Immature natural killer cell (primary cell): ENCODE data around the gene SLC9A4. TPM values are rescaled to one million over a fixed set of nuclear protein-coding genes. Genes with fewer than 3 reads are reported as not detected.

Source experiments
- DNase-seq, 3 donors: peaks; one replicate each; pipeline ENCODE4 v3.0.0; 2022; ENCODE audit warnings: mixed read lengths in 1 of 3
- H3K27ac Mint-ChIP-seq, 6 donors: one replicate each; pipeline ENCODE4 v1.8.0; 2020; ENCODE audit warnings: mixed read lengths in 6 of 6, mild to moderate bottlenecking in 5 of 6, inconsistent platforms in 4 of 6, moderate library complexity in 3 of 6
- H3K27me3 Mint-ChIP-seq, 3 donors: one replicate each; pipeline ENCODE4 v1.8.0; 2020 to 2021; ENCODE audit warnings: low read depth in 3 of 3, mild to moderate bottlenecking in 3 of 3, mixed read lengths in 3 of 3, moderate library complexity in 3 of 3, inconsistent platforms in 1 of 3
- H3K36me3 Mint-ChIP-seq, 3 donors: one replicate each; pipeline ENCODE4 v1.8.0; 2020; ENCODE audit warnings: mixed read lengths in 3 of 3, inconsistent platforms in 2 of 3, mild to moderate bottlenecking in 2 of 3
- H3K4me1 Mint-ChIP-seq, 2 donors: one replicate each; pipeline ENCODE4 v1.8.0; 2020; ENCODE audit warnings: inconsistent platforms in 2 of 2, mild to moderate bottlenecking in 2 of 2, mixed read lengths in 2 of 2, moderate library complexity in 1 of 2
- H3K4me3 Mint-ChIP-seq, 5 donors: one replicate each; pipeline ENCODE4 v1.8.0; 2020; ENCODE audit warnings: mild to moderate bottlenecking in 5 of 5, mixed read lengths in 5 of 5, inconsistent platforms in 3 of 5, moderate library complexity in 3 of 5
- H3K9me3 Mint-ChIP-seq, 6 donors: one replicate each; pipeline ENCODE4 v1.8.0; 2020; ENCODE audit warnings: mild to moderate bottlenecking in 6 of 6, mixed read lengths in 6 of 6, inconsistent platforms in 4 of 6, moderate library complexity in 3 of 6
- polyA plus RNA-seq, 3 donors: library from polyadenylated mRNA; unstranded; fragments of 300-500 nt; fragmentation: Illumina TruSeq; gene quantifications; one replicate each; pipeline ENCODE4 v1.2.3, GENCODE V29; 2021

SLC9A4 gene
- polyA plus RNA-seq, 3 donors from 2014 or later = not detected

DNA sequence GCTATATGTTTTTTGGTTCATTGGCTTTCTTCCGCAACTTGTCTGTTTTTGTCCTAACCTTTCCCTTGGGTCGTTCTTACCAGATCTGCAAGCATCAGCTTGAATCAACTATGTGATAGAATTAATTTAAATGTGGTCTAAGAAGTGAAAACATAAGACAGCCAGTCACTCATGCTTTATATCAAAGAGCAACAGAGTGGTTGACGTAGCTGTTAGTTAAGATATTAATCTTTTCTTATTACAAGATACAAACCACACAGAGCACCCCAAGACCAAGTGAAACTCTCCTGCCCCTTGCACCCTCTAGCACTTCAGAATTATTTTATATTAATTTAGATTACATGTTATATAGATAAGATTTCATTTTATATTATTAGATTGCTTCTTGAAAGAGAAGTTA lies 34.9 kb upstream of the SLC9A4 start:
- no peak overlapping the region for H3K4me3 Mint-ChIP-seq
- H3K9me3 Mint-ChIP-seq = peaks cover 0 to 2% (median 0%) of the 10 kb centered on the region in 6 donors
- peaks cover 19 to 36% (median 27%) of the 10 kb centered on the region in 3 donors for H3K36me3 Mint-ChIP-seq
- no peak for DNase-seq
- no peaks in the 10 kb centered on the region for H3K27me3 Mint-ChIP-seq
- H3K4me1 Mint-ChIP-seq = peaks cover 14 to 42% of the 10 kb centered on the region in 2 donors
- H3K27ac Mint-ChIP-seq = no peak overlapping the region

DNA sequence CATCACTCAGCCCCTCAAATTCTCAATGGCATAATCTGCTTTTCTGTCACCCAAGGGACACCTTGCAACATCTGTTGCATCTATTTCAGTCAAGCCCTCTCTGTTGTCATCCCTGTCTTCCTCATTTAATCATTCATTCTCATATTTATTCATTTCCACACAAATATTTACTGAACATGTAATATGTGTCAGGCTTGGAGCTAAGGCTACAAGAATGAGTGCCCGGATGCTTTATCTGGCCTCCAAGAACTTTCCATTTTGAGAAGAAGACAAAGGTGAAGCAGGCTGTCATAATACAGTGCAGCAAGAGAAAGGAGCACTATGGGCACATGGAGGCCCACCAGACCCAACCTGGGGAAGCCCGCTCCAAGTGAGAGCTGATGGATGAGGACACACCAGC lies 34.4 kb upstream of the SLC9A4 start:
- Mint-ChIP-seq H3K4me1 (peaks cover 19 to 41% of the 10 kb centered on the region in 2 donors), H3K36me3 (peaks cover 19 to 38% (median 29%) of the 10 kb centered on the region in 3 donors), H3K4me3 (no peak overlapping the region), H3K27ac (no peak overlapping the region), H3K9me3 (peaks cover 0 to 2% (median 0%) of the 10 kb centered on the region in 6 donors), H3K27me3 (no peaks in the 10 kb centered on the region)
- no peak for DNase-seq

DNA sequence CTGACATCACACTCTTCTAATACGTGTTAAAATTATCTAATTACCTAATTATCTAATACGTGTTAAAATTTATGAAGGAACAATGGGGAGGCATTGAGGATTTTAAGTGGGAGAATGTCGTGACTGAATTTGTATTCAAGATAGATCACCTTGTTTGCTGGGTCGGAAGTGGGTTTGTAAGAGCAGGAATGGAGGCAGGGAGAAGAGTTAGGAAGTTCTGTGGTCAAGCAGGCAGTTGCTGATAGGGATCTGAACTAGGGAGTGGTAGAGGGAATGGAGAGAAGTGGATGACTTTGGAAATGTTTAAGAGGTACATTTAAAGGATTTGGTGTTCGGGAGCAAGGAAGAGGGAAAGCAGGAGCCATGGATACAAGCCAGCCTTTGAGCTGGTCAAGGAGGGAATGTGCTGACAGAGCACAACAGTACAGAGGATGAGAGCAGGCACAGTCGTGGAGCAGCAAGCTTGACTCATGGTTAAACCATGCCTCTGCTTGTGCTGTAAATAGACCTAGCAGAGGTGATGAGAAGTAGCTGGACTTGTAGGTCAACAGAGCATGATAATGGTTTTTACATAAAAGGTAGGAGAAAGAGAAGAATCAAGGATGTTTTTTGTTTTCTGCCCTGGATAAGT lies 33.8 kb upstream of the SLC9A4 start:
- H3K4me3 Mint-ChIP-seq = no peak overlapping the region
- no peaks in the 10 kb centered on the region for H3K27me3 Mint-ChIP-seq
- peaks cover 0 to 2% (median 0%) of the 10 kb centered on the region in 6 donors for H3K9me3 Mint-ChIP-seq
- peaks cover 19 to 37% (median 29%) of the 10 kb centered on the region in 3 donors for H3K36me3 Mint-ChIP-seq
- no peak for DNase-seq
- peaks cover 19 to 35% of the 10 kb centered on the region in 2 donors for H3K4me1 Mint-ChIP-seq
- H3K27ac Mint-ChIP-seq = no peak overlapping the region

DNA sequence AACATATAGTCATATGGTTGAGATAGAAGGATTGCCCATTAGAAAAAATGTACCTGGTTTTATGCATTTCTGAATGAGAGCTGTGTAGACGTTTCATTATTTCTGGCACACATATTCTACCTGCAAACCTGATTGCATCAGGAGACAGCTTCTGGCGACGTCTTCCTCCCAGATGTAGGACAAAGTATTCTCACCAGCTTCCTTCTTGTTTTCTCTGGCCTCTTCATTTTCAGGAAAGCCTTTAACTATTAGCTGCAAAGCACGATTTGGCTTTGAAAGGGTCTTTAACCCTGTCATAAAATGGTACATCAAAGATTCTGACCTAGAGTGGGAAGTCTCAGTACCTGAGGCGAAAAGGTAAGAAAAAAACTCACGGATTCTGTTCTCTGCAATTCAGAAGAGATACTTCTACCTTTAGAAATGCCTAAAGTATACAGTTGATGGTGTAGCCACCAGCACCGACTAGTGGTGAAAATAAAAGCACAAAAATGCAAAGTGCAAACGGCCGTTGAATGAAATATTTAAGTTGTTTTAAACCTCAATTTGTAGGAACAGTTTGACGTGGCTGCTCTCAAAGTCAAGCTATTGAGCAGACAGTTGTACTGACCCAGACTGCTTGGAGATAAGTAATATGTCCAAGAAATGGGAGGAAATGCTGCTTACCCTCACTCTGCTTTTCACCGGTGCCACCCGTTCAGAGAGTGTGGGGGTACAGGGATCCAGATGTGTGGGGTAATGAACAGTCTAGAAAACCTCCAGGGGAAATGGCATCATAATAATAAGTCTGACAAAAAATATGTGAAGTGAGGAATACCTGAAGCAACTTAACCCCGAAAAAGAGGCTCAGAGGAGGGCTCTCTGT lies 29.8 kb upstream of the SLC9A4 start:
- H3K27ac Mint-ChIP-seq = peak overlapping the region; percentile 53 to 89 (median 79)
- peaks cover 17 to 40% (median 29%) of the 10 kb centered on the region in 3 donors for H3K36me3 Mint-ChIP-seq
- H3K27me3 Mint-ChIP-seq = peaks cover 0 to 3% (median 0%) of the 10 kb centered on the region in 3 donors
- DNase-seq = peak; percentile 44 to 55 (median 55)
- H3K4me3 Mint-ChIP-seq = peak overlapping the region in 3 of 5 donors; percentile 3 to 53 (median 48)
- H3K9me3 Mint-ChIP-seq = no peaks in the 10 kb centered on the region
- H3K4me1 Mint-ChIP-seq = peaks cover 12 to 34% of the 10 kb centered on the region in 2 donors

DNA sequence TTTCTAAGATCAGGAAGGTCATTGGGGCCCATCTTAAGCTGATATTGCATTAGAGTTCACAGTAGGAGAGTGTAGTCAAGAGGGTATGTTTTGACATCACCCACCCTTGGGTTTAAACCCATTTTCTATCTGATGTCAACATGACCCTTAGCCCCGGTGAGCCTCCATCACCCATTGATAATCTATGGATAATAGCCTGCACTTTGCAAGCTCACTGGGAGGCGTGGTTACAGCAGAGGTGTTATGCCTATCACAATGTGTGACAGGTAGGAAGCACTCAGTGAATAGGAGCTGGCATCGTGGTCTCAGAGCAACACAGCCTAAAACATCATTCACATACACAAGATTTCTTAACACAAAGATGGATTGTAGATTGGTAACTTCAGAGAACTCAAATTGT lies 28.8 kb upstream of the SLC9A4 start:
- Mint-ChIP-seq H3K27ac (peak overlapping the region in 4 of 6 donors; percentile 10 to 64 (median 13)), H3K36me3 (peaks cover 17 to 42% (median 29%) of the 10 kb centered on the region in 3 donors), H3K27me3 (peaks cover 0 to 3% (median 0%) of the 10 kb centered on the region in 3 donors), H3K4me1 (peaks cover 14 to 38% of the 10 kb centered on the region in 2 donors), H3K4me3 (no peak overlapping the region), H3K9me3 (no peaks in the 10 kb centered on the region)
- DNase-seq = no peak

DNA sequence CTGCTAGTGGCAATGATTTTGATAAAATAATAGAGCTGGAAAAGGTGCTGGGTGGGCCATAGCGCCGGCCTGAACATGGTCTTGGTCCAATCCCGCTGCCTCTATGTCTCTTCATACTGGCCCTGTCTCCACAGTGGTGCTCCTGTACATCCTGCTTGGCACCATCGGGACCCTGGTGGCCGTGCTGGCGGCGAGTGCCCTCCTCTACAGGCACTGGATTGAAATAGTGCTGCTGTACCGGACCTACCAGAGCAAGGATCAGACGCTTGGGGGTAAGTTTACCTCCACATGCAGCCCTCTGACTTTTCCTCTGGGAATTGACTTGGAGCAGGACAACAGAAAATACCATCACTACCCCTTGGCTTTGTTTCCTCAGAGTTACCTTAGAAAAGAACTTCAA lies 26.1 kb upstream of the SLC9A4 start:
- no peak for DNase-seq
- no peaks in the 10 kb centered on the region for H3K9me3 Mint-ChIP-seq
- H3K27me3 Mint-ChIP-seq = peaks cover 0 to 3% (median 0%) of the 10 kb centered on the region in 3 donors
- no peak overlapping the region for H3K4me3 Mint-ChIP-seq
- H3K27ac Mint-ChIP-seq = peak overlapping the region in 3 of 6 donors; percentile 40 to 53 (median 49)
- peaks cover 19 to 44% of the 10 kb centered on the region in 2 donors for H3K4me1 Mint-ChIP-seq
- H3K36me3 Mint-ChIP-seq = peaks cover 21 to 61% (median 35%) of the 10 kb centered on the region in 3 donors

DNA sequence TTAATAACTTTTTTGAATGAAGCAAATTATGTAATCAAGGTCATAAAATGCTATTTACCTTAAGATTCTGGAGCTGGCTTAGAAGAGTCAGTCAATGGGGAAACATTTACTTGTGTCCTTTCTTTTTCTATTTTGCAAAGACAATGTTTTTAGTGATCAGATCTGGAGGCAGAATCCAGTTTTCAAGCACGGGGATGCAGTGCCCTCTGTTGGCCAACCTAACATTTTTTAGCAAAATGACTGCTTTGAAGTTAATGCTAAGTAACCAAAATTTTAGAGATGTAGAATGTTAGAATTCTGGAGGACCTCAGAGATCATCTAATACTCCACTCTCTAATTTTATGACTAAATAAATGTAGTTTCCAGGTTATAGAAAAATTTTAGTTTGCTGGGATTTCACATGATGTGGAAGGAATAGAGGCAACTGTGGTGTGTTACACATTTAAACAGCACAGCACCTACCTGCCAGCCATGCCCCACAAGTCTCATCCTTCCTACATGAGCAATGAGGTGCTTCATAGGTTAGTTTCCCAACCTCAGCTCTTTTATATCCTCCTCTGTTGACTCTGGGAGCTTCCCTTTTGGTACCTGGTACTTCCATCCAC lies 23.6 kb upstream of the SLC9A4 start:
- Mint-ChIP-seq H3K4me1 (peaks cover 24 to 47% of the 10 kb centered on the region in 2 donors), H3K27ac (peak overlapping the region; percentile 17 to 84 (median 52)), H3K27me3 (peaks cover 0 to 5% (median 3%) of the 10 kb centered on the region in 3 donors), H3K36me3 (peaks cover 29 to 68% (median 39%) of the 10 kb centered on the region in 3 donors), H3K4me3 (no peak overlapping the region), H3K9me3 (no peaks in the 10 kb centered on the region)
- DNase-seq = peak; percentile 48 to 57 (median 54)

DNA sequence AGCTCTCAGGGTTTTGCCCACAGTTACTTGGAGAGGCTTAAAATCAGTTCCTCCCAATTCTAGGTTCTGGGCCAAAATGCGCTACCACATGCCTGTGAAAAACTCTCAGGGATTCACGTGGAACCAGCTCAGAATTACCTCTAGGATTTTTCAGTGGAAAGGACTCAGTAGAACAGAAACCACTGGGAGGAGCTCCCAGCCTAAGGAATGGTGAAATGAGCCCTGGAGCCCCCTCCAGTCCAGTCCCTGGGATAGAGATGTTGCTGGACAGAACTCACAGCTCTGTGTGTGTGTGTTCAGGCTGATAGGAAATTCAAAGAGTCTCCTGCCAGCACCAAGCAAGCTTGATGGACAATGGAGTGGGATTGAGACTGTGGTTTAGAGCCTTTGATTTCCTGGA lies 21.1 kb upstream of the SLC9A4 start:
- Mint-ChIP-seq H3K27me3 (peaks cover 0 to 8% (median 2%) of the 10 kb centered on the region in 3 donors), H3K27ac (peak overlapping the region in 1 of 6 donors; percentile 66)

DNA sequence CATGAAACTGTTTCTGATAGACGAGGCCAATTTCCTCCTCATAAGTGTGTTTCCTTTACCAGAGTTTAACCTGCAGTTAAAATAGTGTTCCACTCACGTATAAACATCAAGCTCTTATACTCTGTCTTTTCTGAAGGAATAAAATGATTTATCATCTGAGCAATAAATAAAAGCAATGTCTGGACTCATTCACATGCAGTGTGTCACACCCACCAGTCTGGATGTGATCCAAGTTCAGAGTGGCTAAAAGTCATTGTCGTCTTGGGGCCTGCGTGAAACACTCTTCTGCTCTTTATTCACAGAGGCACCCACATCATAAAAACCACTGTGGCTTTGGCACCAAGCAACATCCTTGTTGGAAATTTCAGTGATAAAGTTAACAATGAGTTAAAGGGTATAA lies 19.5 kb upstream of the SLC9A4 start:
- peak in 1 of 3 donors; percentile 26 for DNase-seq
- H3K4me1 Mint-ChIP-seq = peaks cover 35 to 46% of the 10 kb centered on the region in 2 donors
- H3K27me3 Mint-ChIP-seq = peaks cover 0 to 8% (median 0%) of the 10 kb centered on the region in 3 donors
- peaks cover 18 to 50% (median 34%) of the 10 kb centered on the region in 3 donors for H3K36me3 Mint-ChIP-seq
- no peak overlapping the region for H3K4me3 Mint-ChIP-seq
- peaks cover 0 to 1% (median 0%) of the 10 kb centered on the region in 6 donors for H3K9me3 Mint-ChIP-seq
- H3K27ac Mint-ChIP-seq = peak overlapping the region; percentile 46 to 82 (median 74)

More for the DNA sequence above, 21.1 kb upstream of the SLC9A4 start:
- Mint-ChIP-seq H3K36me3 (peaks cover 22 to 56% (median 38%) of the 10 kb centered on the region in 3 donors), H3K9me3 (peaks cover 0 to 1% (median 0%) of the 10 kb centered on the region in 6 donors), H3K4me3 (no peak overlapping the region), H3K4me1 (peaks cover 37 to 53% of the 10 kb centered on the region in 2 donors)
- DNase-seq = no peak

DNA sequence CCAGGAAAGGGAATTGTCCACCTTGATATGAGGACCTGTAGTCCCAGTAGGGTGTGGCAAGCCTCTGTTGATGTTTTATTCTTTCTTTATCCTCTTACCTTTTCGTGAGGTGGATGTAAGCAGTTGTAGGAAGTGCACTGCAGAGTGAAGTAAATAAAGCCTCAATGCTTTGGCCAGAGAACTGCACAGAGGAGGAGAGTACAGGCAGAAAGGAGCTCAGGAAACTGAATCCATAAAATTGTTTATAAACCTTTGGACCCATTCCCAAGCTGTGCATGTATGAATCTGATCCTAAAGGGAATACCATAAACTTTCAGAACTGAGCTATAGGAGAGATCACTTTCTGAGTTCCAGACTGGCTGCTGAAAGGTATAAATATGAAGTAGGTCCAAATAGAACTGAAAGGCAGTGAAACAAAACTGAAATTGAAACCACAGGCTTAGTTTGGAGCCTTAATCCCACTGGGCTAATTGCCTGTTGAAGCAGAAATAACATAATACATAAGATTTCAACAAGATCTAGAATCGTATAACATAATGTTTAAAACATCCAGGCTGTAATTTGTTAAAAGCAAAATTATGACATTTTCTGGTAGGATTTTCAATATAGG lies 17.9 kb upstream of the SLC9A4 start:
- peak overlapping the region in 5 of 6 donors; percentile 5 to 78 (median 62) for H3K27ac Mint-ChIP-seq
- DNase-seq = no peak
- peaks cover 30 to 36% of the 10 kb centered on the region in 2 donors for H3K4me1 Mint-ChIP-seq
- no peak overlapping the region for H3K4me3 Mint-ChIP-seq
- peaks cover 18 to 41% (median 34%) of the 10 kb centered on the region in 3 donors for H3K36me3 Mint-ChIP-seq
- H3K9me3 Mint-ChIP-seq = peaks cover 0 to 1% (median 0%) of the 10 kb centered on the region in 6 donors
- H3K27me3 Mint-ChIP-seq = peaks cover 0 to 11% (median 0%) of the 10 kb centered on the region in 3 donors

DNA sequence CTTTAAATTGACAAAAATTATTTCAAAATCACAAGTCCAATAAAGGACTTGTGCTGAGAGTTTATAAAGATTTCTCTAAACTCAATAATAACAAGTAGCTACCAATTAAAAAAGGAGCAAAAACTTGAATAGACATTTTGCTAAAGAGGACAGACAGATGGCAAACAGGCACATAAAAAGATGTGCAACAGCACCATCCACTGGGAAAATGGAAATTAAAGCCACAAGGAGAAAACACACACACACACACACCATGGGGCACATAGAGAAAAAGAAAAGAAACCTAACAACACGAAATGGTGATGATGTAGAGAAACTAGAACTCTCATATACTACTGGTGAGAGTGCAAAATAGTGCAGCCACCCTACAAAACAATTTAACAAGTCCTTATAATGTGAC lies 12.6 kb upstream of the SLC9A4 start:
- Mint-ChIP-seq H3K36me3 (peaks cover 6 to 11% (median 7%) of the 10 kb centered on the region in 3 donors), H3K9me3 (peaks cover 0 to 1% (median 0%) of the 10 kb centered on the region in 6 donors), H3K27me3 (peaks cover 0 to 6% (median 2%) of the 10 kb centered on the region in 3 donors), H3K4me1 (peaks cover 3 to 7% of the 10 kb centered on the region in 2 donors), H3K27ac (no peak overlapping the region), H3K4me3 (no peak overlapping the region)
- no peak for DNase-seq

DNA sequence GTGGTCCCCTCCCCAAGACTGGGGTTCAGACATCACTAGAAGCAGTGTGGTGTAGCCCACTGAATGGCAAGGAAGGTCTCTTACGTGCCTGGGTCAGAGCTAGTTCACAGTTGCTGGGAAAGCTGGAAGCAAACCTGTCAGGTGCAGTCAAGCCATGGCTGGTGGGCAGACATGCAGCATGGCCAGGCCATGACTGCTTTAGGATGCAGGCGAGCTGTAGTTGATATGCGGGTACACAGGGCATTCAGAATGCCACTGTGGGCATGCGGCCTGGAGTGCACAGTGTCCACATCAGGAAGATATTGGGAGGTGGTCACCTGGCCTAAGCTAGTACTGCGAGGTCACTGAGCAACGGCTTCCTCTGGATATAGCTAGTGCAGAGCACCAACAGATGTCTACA lies 11.8 kb upstream of the SLC9A4 start:
- no peaks in the 10 kb centered on the region for H3K4me1 Mint-ChIP-seq
- no peak for DNase-seq
- H3K9me3 Mint-ChIP-seq = no peaks in the 10 kb centered on the region
- H3K27me3 Mint-ChIP-seq = peaks cover 0 to 3% (median 2%) of the 10 kb centered on the region in 3 donors
- peaks cover 0 to 4% (median 0%) of the 10 kb centered on the region in 3 donors for H3K36me3 Mint-ChIP-seq
- H3K27ac Mint-ChIP-seq = no peak overlapping the region
- no peak overlapping the region for H3K4me3 Mint-ChIP-seq

DNA sequence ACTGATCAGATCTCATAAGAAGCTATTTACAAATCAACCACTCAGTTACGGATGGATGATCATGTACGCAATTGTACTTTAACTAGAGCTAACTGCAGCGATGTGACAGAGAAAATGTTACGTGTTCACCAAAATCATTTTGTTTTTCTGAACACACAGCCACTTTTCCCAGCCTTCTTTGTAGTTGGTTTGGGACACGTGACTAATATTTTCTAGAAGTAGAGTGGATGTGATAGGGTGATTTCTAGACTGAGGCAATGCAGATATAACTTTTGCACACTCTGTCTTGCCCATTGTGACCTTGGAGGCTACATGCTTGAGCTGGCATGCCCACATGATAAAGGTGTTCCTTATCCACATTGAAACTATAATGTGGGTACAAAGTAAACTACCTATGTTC lies 9.9 kb upstream of the SLC9A4 start:
- Mint-ChIP-seq H3K27ac (no peak overlapping the region), H3K36me3 (peaks cover 0 to 3% (median 0%) of the 10 kb centered on the region in 3 donors), H3K9me3 (peaks cover 0 to 1% (median 0%) of the 10 kb centered on the region in 6 donors), H3K4me1 (no peaks in the 10 kb centered on the region), H3K27me3 (peaks cover 0 to 4% (median 2%) of the 10 kb centered on the region in 3 donors), H3K4me3 (no peak overlapping the region)
- no peak for DNase-seq
